Right ventricle myocardium superior (tissue), 1 donor: ENCODE measurements around the gene TICRR. TPM values are rescaled to one million over a fixed set of nuclear protein-coding genes. Genes with fewer than 3 reads are reported as not detected.

Source experiments
- ATAC-seq: fragments of 200-7000 bp; cut with Tn5 transposase; one replicate; pipeline ENCODE4 v1.9.1; 2020; ENCODE audit warnings: mild to moderate bottlenecking; ENCODE audit not compliant: poor library complexity
- DNase-seq: peaks from one replicate; pipeline ENCODE4 v3.0.0-alpha.2; 2020
- intact Hi-C: fragments of 100-400 bp; cut with DNase I; formaldehyde crosslinking; loops from one replicate; pipeline ENCODE4 v1.11.2; 2022
- total RNA-seq: library from RNA; stranded (reverse); fragmentation: NEBNext Ultra II Directional; extraction: Animal tissue kit (Norgen Biotek cat#: 25700); gene quantifications from one replicate; pipeline ENCODE4 v1.2.1, GENCODE V29; 2021
- donor health status: DM: no; HTN: yes; CAD: no; lungs with severe emphysema.

Gene TICRR
- total RNA-seq, 1 donor from 2014 or later = 0.05 TPM

DNA sequence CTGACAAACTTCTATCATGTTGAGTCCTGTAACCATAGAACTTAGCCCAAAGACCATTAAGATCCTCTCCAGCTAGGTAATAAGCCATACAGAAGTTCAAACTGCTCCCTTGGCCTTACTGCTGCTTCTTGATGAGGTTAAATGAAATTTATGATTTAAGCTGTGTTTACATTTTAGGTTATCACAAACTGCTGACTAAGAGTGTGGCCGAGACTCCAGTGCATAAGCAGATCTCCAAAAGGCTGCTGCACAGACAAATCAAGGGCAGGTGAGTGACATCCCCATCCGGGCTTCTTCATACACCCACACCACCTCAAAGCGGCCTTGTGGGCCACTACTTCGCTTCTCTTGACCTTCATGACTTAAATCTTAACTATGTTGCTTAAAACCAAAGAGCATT, 41.0 kb downstream of the TICRR start:
- DNase-seq (no peak), ATAC-seq (no peak)
- intact Hi-C loops = no loop called here

DNA sequence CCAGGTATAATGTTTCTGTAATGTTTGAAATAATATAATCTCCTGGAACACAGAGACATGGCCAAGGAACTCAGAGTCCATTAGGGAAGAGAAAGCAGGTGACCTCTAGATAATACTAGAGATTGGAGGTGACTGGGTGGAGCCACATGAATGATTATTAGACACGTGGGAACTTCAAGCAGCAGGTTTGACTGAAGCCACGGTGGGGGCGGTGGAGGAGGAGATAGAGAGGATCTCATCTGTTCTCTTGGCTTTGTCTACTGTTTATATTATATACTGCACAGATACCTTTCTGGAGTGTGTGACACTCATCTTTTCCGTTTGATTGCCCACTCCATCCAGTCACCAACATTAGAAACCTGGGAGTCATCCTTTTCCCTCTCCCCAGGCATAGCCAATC, 46.3 kb downstream of the TICRR start:
- intact Hi-C loops = no loop called here
- ATAC-seq (no peak), DNase-seq (no peak)

DNA sequence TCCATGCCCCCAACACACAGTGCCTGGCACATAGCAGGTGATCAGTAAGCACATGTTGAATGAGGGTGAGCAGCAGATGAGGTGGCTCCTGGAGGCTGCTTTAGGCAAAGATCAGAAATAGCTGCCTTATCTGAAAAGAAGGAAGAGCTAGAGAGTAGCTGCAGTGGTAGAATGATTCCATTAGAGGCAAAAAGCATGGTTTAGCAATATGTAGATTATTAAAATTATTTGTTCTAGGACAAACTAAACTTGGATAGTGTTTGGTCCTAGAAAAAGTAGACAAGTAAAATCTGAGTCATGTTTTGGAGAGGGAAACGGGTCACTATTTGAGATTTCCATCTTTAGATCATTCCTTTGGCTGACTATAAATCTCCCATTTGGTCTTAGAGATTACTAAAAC, 47.9 kb downstream of the TICRR start:
- intact Hi-C loops = no loop called here
- DNase-seq (no peak), ATAC-seq (no peak)

DNA sequence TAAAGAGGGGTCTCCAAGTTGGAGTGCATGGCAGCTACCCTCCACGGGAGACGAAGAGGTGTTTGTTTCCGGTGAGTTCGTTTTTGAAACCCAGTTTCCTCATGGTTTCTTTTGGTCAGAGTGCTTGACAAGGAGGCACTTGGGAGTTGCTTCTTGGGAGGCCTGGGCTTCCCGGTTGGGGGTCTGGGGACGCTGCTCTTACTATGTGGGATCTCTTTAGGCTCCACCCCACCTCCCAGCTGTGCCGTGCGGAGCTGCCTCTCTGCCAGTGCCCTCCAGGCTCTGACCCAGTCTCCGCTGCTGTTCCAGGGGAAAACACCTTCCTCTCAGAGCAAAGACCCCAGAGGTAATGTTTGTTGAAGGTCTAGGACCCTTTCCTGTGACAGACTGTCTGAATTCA, 50.4 kb downstream of the TICRR start:
- no peak for DNase-seq
- intact Hi-C loops = no loop called here
- no peak for ATAC-seq

DNA sequence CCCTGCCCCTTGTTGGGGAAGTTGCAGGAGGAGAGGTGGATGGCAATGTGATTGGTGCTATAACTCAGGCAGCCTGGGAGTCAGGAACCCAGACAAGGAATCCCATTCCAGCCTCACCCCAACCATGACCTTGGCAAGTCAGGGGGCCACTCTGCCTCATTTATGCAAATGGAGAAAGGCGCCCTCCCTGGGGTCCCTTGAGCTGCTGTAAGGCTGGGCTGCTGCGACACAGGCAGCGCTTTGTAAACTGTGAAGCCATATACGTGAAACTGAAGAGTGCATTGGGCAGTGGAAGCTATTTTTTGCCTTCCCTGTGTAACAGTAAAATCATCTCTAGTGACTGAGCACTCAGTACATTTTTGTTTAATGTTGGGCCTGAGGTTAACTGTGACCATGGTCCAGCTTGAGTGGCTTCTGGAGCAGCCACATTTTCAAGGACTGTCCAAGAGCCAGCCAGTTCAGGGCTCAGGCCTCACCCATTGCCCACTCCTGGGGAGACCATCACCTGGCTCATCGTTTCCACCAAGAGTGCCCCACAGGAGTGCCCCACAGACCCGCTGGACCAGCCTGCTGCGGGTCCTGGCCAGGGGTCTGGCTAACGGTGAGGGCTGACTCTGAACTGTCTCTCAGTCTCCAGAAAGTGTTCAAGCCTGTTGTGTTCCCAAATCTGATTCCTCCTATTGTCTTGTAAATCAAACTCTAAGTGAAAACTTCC, 52.1 kb downstream of the TICRR start:
- no peak for DNase-seq
- intact Hi-C loops = no loop called here
- no peak for ATAC-seq

DNA sequence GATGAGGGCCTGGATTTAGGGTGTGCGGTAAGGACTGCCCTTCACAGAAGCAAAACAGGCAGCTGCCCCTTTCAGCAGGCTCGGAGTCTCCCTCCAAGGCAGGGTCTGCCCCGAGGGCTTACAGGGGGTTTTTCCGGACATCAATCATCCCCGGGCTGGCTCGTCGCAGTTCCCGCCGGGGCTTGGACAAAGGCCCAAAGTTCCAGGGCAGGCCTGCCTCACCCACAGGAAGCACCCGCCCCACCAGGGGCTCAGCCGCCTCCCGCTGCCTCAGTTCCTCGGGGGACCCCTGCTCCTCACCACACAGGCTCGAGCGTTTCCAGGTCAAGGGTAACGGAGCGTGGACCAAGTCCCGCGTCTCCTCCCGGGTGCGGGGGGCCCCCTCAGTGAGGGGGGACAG, 53.0 kb downstream of the TICRR start:
- ATAC-seq (no peak), DNase-seq (no peak)
- intact Hi-C loops = no loop called here

DNA sequence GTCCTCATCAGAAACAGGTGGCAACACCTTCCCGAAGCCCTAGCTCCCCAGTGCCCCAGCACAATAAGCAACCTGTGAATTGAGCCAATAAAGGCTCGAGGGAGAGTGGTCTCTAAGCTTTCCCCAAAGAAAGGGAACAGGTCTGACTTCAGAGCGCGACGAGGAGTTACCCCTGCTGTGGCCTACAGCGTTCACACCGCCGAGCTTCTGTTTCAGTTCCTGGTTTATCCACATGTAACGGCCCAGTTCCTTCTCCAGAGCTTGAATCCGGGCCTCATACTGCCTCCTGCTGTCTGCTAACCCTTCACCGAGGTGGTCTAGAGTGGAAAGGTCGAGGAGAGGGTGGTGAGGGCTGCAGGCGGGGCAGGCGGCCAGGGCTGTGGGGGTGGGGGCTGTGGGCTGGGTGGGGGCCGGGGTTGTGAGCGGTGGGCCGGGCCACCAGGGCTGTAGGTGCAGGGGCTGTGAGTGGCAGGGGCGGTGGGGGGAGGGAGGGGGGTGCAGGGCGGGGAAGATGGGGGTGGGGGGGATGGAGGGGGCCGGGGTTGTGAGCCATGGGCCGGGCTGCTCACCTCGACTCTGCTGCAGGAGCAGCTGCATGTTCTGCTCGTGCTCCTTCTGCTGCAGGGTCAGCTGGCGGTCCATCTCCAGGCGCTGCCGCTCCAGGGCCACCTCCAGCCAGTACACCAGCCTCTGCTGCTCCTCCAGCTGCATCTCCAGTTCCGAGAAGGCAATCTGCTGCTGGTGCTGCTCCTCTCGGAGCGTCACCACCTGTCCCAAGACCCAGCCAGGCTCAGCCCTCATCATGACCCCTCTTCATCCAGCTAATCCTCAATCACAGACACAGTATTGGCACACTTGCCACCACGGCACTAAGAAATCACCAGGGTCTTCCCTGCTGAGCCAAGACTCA, 53.8 kb downstream of the TICRR start:
- DNase-seq (no peak), ATAC-seq (no peak)
- intact Hi-C loops = no loop called here

DNA sequence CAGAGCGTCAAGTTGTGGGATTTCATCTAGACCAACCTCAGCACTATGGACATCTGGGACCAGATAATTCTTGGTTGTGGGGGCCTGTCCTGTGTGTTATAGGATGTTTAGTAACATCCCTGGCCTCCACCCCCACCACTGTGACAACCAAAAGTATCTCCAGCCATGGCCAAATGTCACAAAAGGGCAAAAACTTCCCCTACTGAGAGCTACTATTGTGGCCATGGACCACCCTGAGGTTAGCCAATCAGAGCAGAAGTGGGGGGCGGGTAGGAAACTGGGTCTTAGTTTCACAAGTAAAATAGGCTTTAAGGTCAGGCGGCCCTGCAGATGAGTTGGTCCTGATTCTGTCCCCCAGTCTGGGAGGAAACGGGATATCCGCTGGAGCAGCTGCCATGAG, 54.6 kb downstream of the TICRR start:
- no peak for DNase-seq
- intact Hi-C loops = no loop called here
- no peak for ATAC-seq

DNA sequence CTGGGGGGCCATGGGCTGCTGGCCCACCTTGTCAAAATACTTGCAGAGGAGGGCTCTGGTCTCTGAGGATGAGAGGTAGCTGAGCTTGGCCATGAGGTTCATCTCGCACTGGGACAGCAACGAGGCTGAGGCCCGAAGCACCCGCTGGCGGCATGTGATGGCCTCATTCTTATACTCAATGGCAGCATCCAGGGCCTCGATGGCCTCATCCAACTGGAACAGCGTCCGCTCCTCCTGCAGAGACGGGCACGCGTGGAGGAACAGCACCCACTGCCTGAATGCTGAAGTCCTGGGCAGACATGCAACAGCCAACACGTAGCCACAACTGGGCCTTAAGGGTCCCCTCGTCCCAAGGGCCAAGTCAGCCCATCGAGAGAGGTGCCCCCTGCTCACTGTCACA, 55.0 kb downstream of the TICRR start:
- ATAC-seq = no peak
- intact Hi-C loops = no loop called here
- no peak for DNase-seq

DNA sequence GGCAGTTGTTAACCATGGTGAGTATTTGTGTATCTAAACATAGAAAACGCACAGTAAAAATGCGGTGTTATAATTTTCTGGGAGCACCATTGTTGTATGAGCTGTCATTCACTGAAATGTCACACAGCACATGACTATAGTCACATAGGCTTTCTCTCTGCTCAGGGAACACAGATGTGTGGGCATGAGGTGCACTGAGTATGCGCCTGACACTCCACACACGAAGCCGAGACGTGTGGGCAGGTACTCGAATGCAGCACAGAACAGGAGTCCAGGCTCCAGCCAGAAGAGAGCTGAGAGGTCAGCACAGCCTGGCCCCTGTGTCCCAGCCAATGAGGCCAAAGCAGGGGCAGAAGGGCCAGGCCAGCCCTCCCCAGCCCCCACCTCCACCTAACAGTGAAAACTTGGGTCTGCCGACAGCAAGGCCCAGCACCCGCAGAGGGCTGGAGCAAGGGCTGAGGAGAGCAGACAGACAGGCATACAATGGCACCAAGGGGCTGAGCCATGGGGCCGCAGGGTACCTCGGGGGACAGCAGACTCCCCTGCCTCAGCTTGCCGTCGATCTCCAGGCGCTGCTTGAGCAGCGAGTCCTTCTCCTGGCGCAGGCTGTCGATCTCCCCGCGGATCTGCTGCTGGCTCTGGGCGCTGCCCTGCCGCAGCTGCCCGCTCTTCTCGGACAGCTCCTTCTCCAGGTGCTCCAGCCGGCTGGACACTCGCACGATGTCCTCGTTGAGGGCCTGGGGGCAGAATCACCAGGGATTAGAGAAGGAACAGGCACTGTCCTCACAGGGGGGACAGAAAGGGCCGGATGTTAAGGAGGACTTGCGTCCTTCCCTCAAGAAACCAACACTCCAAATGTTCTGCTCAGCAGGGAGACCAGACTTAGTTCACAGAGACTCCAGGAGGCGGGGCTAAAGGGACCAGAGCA, 56.0 kb downstream of the TICRR start:
- intact Hi-C loops = no loop called here
- no peak for DNase-seq
- no peak for ATAC-seq

DNA sequence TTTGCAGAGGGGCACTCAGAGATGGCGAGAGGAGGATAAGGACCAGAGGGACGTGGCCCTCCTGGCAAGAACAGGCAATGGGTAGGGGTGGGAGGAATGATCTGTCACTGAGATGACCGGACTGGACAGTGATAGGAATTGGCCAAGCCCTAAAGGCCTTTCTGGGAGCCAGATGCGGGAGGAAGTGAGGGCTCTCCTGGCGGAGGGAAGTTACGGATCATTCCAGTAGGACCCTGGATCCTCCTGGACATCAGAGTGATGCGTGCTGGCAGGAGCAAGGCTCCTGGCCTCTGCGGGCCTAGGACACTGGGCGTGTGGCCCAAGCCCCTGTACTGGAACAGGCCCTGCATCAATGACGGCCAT, 56.6 kb downstream of the TICRR start:
- no peak for ATAC-seq
- no peak for DNase-seq

DNA sequence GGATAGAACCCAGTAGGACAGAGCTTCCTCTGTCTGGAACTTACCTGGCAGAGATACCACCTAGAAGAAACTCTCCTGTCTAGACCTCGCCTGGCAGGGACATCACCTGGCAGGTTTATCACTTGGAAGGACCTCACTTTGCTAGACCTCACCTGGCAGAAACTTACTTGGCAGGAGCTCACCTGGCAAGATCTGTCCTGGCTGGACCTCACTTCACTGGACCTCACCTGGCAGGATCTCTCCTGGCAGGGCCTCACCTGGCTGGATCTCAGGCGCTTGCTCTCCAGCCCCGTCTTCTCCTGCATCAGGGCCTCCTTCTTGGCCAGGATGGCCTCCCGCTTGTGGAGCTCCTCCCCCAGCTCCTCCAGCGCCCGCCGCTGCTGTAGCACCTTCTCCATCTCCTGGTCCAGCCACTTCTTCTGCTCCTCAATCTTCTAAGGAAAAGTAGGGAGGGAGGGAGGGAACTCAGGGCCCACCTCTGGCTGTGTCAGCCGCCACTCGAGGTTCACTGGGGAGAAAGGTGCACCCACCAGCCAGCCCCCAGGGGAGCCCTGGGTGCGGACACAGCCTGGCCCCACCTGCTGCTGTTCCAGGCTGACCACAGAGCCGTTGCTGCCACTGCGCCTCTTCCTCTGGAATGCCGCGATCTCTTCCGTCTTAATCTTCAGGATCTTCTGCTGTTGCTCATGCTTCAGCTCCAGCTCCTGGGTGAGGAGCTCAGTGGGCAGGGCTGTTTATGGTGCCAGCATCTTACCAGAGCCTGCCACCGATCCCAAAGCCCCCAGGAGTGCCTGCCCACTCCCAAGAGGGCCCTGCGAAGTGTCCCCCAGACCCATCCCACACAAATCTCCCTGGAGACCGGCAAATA, 57.5 kb downstream of the TICRR start:
- DNase-seq (no peak), ATAC-seq (no peak)
- intact Hi-C loops = no loop called here

More for the DNA sequence above, 56.6 kb downstream of the TICRR start:
- intact Hi-C loops = no loop called here

DNA sequence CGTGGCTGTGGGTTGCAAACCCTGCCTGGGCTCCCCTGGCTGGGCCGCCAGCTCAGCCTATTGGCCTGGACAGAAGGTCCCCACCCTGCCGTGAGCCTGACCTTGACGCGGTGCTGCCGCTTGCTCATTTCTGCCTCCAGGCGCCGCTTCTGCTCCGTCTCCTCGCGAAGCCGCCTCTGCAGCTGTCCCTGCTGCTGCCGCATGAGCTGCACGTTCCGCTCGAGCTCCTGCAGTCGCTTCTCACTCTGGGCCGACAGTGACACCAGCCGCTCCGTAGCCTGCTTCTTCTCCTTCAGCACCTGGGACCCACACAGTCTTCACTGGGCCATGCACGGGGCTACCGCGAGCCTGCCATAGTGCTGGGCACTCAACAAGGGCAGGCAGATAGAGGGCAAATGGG, 58.3 kb downstream of the TICRR start:
- DNase-seq (no peak), ATAC-seq (no peak)
- intact Hi-C loops = no loop called here

DNA sequence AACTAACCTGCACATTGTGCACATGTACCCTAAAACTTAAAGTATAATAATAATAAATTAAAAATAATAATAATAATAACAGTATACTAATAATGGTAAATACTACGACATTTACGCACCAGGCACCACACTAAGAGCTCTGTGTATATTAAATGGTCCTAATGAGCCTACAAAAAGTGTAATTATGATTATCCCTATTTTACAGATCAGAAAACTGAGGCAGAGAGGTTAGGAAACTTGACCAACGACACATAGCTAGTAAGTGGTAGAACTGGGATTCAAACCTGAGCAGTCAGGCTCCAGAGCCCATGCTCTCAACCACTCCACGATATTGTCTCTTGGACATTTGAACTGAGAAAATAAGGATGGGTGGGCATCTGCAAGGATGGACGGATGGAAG, 65.0 kb downstream of the TICRR start:
- intact Hi-C loops = loop anchor here (10.0 kb wide), 1 partner anchor 105 kb away; no protein-coding TSS in a partner anchor
- ATAC-seq (no peak), DNase-seq (no peak)

DNA sequence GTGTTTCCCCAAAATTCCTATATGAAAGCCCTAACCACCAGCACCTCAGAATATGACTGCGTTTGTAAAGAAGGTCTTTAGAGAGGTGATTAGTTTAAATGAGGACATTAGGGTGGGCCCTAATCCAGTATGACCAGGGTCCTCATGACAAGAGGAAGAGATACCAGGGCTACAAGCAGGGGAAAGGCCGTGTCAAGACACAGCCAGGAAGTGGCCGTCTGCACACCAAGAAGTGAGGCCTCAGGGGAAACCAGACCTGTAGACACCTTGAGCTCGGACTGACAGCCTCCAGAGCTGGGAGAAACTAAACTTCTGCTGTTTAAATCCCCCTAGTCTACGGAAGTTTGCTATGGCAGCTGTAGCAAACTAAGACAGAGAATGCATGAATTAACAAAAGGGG, 65.8 kb downstream of the TICRR start:
- ATAC-seq (no peak), DNase-seq (no peak)
- intact Hi-C loops = loop anchor here (10.0 kb wide), 1 partner anchor 104 kb away; no protein-coding TSS in a partner anchor

DNA sequence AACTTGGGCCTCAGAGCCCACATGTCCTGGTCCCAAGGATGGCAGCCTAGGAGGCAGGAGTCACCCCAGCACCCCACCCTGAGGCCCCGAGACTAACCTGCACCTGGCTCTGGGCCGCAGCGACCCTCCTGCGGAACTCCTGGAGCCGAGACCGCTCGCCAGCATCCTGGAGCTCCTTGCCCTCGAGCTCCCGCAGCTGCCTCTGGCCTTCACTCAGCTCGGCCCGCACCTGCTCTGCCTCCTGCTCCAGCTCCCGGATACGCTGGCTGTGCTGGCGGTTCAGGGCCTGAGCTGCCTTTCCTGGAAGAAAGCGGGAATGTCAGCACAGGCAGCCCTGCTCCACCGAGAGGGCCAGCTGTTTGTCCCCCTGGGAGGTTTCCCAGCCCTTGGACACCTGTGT, 66.8 kb downstream of the TICRR start:
- DNase-seq (no peak), ATAC-seq (no peak)
- intact Hi-C loops = loop anchor here (10.0 kb wide), 1 partner anchor 103 kb away; no protein-coding TSS in a partner anchor

DNA sequence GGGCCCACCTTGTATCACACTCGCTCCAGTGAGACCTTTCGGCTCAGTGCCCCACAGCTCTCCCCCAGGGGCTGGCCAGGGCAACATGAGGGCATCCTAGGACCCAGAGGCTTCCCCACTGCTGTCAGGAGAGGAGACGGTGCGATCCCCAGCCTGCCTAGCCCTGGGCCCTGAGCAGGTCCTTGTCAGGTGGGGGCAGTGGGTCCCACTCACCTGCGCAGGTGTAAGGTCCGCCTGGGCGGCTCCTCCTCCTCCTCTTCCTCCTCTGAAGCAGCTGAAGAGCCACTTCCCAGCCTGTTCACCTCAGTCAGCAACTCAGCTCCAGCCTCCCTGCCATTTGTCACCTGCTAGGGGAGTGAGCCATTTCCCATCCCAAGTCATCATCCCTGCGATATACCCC, 70.4 kb downstream of the TICRR start:
- no peak for DNase-seq

More for the DNA sequence above, 70.4 kb downstream of the TICRR start:
- no peak for ATAC-seq
- intact Hi-C loops = loop anchor here (10.0 kb wide), 1 partner anchor 99 kb away; no protein-coding TSS in a partner anchor
